Keratinocyte (primary cell): ENCODE measurements around the gene TSHB. TPM values are rescaled to one million over a fixed set of nuclear protein-coding genes. Genes with fewer than 3 reads are reported as not detected.

ENCODE experiments used
- DNase-seq: peaks from one replicate; pipeline ENCODE4 v3.0.0-alpha.2; 2011; ENCODE audit warnings: low read depth, missing footprints, low spot score
- FAIRE-seq: peaks from 2 replicates; lab custom pipeline; 2011; peaks lifted over from hg19 to GRCh38; lab: Jason Lieb, UNC
- H2AFZ ChIP-seq: 2 replicates; pipeline ENCODE4 v1.6.0; 2012; ENCODE audit warnings: low read length, control low read depth, inconsistent platforms; ENCODE audit not compliant: control insufficient read depth
- H3K27ac ChIP-seq: 2 replicates; pipeline ENCODE4 v1.5.1; 2011; ENCODE audit warnings: low read length; ENCODE audit not compliant: control insufficient read depth, insufficient read depth
- H3K27me3 ChIP-seq: 3 replicates; pipeline ENCODE4 v1.6.0; 2011; ENCODE audit warnings: low read length; ENCODE audit not compliant: control insufficient read depth, insufficient read depth; ENCODE audit errors: extremely low read depth
- H3K36me3 ChIP-seq, 2 experiments: 2 replicates in 1 of 2; 3 replicates in 1 of 2; pipeline ENCODE4 v1.5.1; 2011; ENCODE audit warnings: low read length in 2 of 2, mild to moderate bottlenecking in 1 of 2; ENCODE audit not compliant: control insufficient read depth in 2 of 2, insufficient read depth in 2 of 2; ENCODE audit errors: extremely low read depth in 1 of 2
- H3K4me1 ChIP-seq: 3 replicates; pipeline ENCODE4 v1.5.1; 2011; ENCODE audit warnings: low read length; ENCODE audit not compliant: control insufficient read depth, insufficient read depth; ENCODE audit errors: extremely low read depth
- H3K4me2 ChIP-seq: 3 replicates; pipeline ENCODE4 v1.6.0; 2011; ENCODE audit warnings: low read depth, low read length; ENCODE audit not compliant: control insufficient read depth, insufficient read depth; ENCODE audit errors: extremely low read depth
- H3K4me3 ChIP-seq, 3 experiments: fragments of 200-600 bp in 1 of 3; sonication (generic) in 1 of 3; 2 replicates in 2 of 3; 3 replicates in 1 of 3; pipeline ENCODE4 v1.5.1; 2011 to 2016; ENCODE audit warnings: low read length in 3 of 3, mild to moderate bottlenecking in 3 of 3, control low read depth in 2 of 3, inconsistent platforms in 1 of 3, low read depth in 1 of 3, mixed read lengths in 1 of 3, mixed run types in 1 of 3, moderate library complexity in 1 of 3; ENCODE audit not compliant: control insufficient read depth in 2 of 3, insufficient read depth in 2 of 3; ENCODE audit errors: extremely low read depth in 1 of 3
- H3K79me2 ChIP-seq: 2 replicates; pipeline ENCODE4 v1.6.0; 2012; ENCODE audit warnings: low read length; ENCODE audit not compliant: control insufficient read depth, insufficient read depth
- H3K9ac ChIP-seq: 3 replicates; pipeline ENCODE4 v1.6.0; 2011; ENCODE audit warnings: low read length; ENCODE audit not compliant: control insufficient read depth, insufficient read depth; ENCODE audit errors: extremely low read depth
- H3K9me1 ChIP-seq: 3 replicates; pipeline ENCODE4 v1.6.0; 2011; ENCODE audit warnings: low read length; ENCODE audit not compliant: control insufficient read depth, insufficient read depth; ENCODE audit errors: extremely low read depth
- H3K9me3 ChIP-seq: 2 replicates; pipeline ENCODE4 v1.5.1; 2012; ENCODE audit warnings: low read depth, low read length; ENCODE audit not compliant: control insufficient read depth
- H4K20me1 ChIP-seq: 3 replicates; pipeline ENCODE4 v1.6.0; 2011; ENCODE audit warnings: low read length; ENCODE audit not compliant: control insufficient read depth, insufficient read depth; ENCODE audit errors: extremely low read depth
- CTCF ChIP-seq, 3 experiments: IDR thresholded peaks in 1 of 3; conservative IDR thresholded peaks in 1 of 3; optimal IDR thresholded peaks in 1 of 3; 2 replicates in 2 of 3; 3 replicates in 1 of 3; pipeline versions ENCODE3 to v1.5.1; 2011; ENCODE audit warnings: low read length in 3 of 3, mild to moderate bottlenecking in 3 of 3, moderate library complexity in 2 of 3, control low read depth in 1 of 3, inconsistent platforms in 1 of 3; ENCODE audit not compliant: insufficient read depth in 2 of 3; ENCODE audit errors: extremely low read depth in 1 of 3
- EZH2 ChIP-seq: IDR thresholded peaks from one replicate; pipeline ENCODE4 v1.6.1; 2012; ENCODE audit warnings: inconsistent platforms, mild to moderate bottlenecking, low read length, moderate library complexity
- dilution Hi-C: fragments of 300-500 bp; cut with MboI; formaldehyde crosslinking; loops from one replicate; pipeline ENCODE4 v1.7.0; 2020; ENCODE audit warnings: low sequenced_read_pairs; ENCODE audit not compliant: extremely low pct_ligation_motif_present
- polyA plus RNA-seq, 5 experiments: library from polyadenylated mRNA; depleted of rRNA in 3 of 5; stranded (reverse) in 3 of 5; stranded (forward) in 1 of 5; unstranded in 1 of 5; fragments of >200 nt; gene quantifications; 1 replicate in 1 of 5; 2 replicates in 3 of 5; 3 replicates in 1 of 5; pipeline versions ENCODE4 v1.2.1 to v1.2.3, GENCODE V29; 2011 to 2012; ENCODE audit warnings: missing spikeins in 2 of 5, low read depth in 1 of 5, low replicate concordance in 1 of 5

Gene TSHB
- polyA plus RNA-seq, 1 donor (not counting 4 experiments of a cell fraction or from before 2014, with no cell fraction given) = not detected

GRCh38 chr1:114986286-114986685, 43.3 kb upstream of the TSHB start:
- Histone ChIP-seq H3K4me1 (peaks cover 8% of the 10 kb centered on the region), H3K27ac (peak overlapping the region; percentile 47), H3K4me2 (no peak overlapping the region), H3K27me3 (no peaks in the 10 kb centered on the region), H3K79me2 (no peaks in the 10 kb centered on the region), H2AFZ (no peak overlapping the region), H3K9me1 (no peaks in the 10 kb centered on the region), H3K4me3 (no peak overlapping the region), H3K9ac (no peak overlapping the region), H3K9me3 (no peaks in the 10 kb centered on the region), H3K36me3 (no peaks in the 10 kb centered on the region), H4K20me1 (no peaks in the 10 kb centered on the region)
- no peak for FAIRE-seq
- no peak for DNase-seq
- TF ChIP-seq CTCF (optimal IDR thresholded peaks at IDR 0.05 in 1 of 3, IDR thresholded peaks at IDR 0.05 in 1 of 3, conservative IDR thresholded peaks at IDR 0.05 in 1 of 3; ENCODE audit: extremely low read depth in 1 of 3, insufficient read depth in 2 of 3, low read length in 3 of 3) (no peak), EZH2 (no peak)
- dilution Hi-C loops = no loop called here

GRCh38 chr1:114988095-114988494, 41.5 kb upstream of the TSHB start:
- no peaks in the 10 kb centered on the region for H3K27me3 ChIP-seq

More at GRCh38 chr1:114988095-114988494, 41.5 kb upstream of the TSHB start:
- Histone ChIP-seq H2AFZ (no peak overlapping the region), H3K79me2 (no peaks in the 10 kb centered on the region), H3K9ac (no peak overlapping the region), H3K4me1 (peaks cover 8% of the 10 kb centered on the region), H3K9me1 (no peaks in the 10 kb centered on the region), H4K20me1 (no peaks in the 10 kb centered on the region), H3K27ac (no peak overlapping the region), H3K4me3 (no peak overlapping the region), H3K9me3 (no peaks in the 10 kb centered on the region), H3K36me3 (no peaks in the 10 kb centered on the region), H3K4me2 (no peak overlapping the region)
- dilution Hi-C loops = no loop called here
- TF ChIP-seq CTCF (optimal IDR thresholded peaks at IDR 0.05 in 1 of 3, IDR thresholded peaks at IDR 0.05 in 1 of 3, conservative IDR thresholded peaks at IDR 0.05 in 1 of 3; ENCODE audit: extremely low read depth in 1 of 3, insufficient read depth in 2 of 3, low read length in 3 of 3) (no peak), EZH2 (no peak)
- DNase-seq = no peak
- no peak for FAIRE-seq
